ENCODE data around the gene RPS10. TPM values are rescaled to one million over a fixed set of nuclear protein-coding genes. Genes with fewer than 3 reads are reported as not detected.
A peak's percentile ranks its signal among the peaks of the same experiment; 100 is the strongest.

Gene RPS10
- polyA plus RNA-seq, 3 donors, result 645 to 2,603 (median 1,054) TPM

DNA sequence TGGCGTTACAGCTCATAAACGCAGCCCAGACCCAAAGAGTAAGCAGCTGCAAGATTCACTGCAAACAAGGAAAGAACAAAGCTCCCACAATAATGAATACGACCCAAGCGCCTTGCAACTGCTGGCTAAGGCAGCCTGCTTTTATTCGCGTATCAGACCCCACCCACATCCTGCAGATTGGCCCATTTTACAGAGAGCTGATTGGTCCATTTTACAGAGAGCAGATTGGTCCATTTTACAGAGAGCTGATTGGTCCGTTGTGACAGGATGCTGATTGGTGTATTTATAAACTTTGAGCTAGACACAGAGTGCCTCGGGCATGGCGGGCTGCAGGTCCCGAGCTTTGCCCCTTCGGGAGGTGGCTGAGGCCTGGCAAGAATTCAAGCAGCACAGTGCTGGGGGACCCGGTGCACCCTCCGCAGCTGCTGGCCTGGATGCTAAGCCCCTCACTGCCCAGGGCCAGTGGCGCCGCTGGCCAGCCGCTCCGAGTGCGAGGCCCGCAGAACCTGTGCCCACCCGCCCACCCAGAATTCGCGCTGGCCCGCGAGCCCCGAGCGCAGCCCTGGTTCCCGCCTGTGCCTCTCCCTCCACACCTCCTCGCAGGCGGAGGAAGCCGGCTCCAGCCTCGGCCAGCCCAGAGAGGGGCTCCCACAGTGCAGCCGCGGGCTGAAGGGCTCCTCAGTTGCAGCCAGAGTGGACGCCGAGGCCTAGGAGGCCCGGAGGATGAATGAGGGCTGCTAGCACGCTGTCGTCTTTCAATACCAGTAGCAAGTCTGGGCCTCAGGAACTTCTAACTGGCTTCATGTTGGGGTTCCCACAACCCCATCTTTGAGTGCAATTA lies 11.2 kb upstream of the RPS10 start:
- Histone ChIP-seq H3K27ac (ENCODE audit: low read depth in 1 of 2, low read length in 2 of 2) (no peak overlapping the region), H3K27me3 (ENCODE audit: control insufficient read depth in 2 of 2, insufficient read depth in 2 of 2, low read length in 2 of 2) (no peaks in the 10 kb centered on the region), H3K4me2 (replicated peaks; ENCODE audit: extremely low read depth, low read length, poor library complexity, severe bottlenecking) (no peak overlapping the region), H3K79me2 (ENCODE audit: insufficient read depth, low read length) (no peaks in the 10 kb centered on the region), H3K36me3 (replicated peaks in 1 of 2; ENCODE audit: control insufficient read depth in 1 of 2, insufficient read depth in 2 of 2, low read length in 2 of 2) (no peaks in the 10 kb centered on the region), H4K20me1 (ENCODE audit: insufficient read depth, low read length) (no peaks in the 10 kb centered on the region), H2AFZ (ENCODE audit: insufficient read depth, low read depth, low read length, poor library complexity, severe bottlenecking) (no peak overlapping the region), H3K9me3 (replicated peaks in 1 of 2; ENCODE audit: control insufficient read depth in 1 of 2, insufficient read depth in 1 of 2, low read length in 2 of 2) (peaks cover 0 to 4% of the 10 kb centered on the region in 2 donors), H3K4me3 (replicated peaks in 1 of 3; ENCODE audit: low read depth in 2 of 3, low read length in 3 of 3) (no peak overlapping the region), H3K9ac (ENCODE audit: insufficient read depth, low read length, poor library complexity, severe bottlenecking) (no peak overlapping the region), H3K4me1 (ENCODE audit: control insufficient read depth in 1 of 2, insufficient read depth in 2 of 2, low read length in 2 of 2) (no peaks in the 10 kb centered on the region)
- peaks cover 0 to 15% (median 4%) of the 10 kb centered on the region in 7 donors for H3K9me3 Mint-ChIP-seq
- no peak overlapping the region for H3K4me3 Mint-ChIP-seq
- 95% methylated on average over 17 of the region's 38 CpGs for WGBS (ENCODE audit: insufficient coverage)
- H3K36me3 Mint-ChIP-seq, result no peaks in the 10 kb centered on the region
- H3K4me1 Mint-ChIP-seq, result no peaks in the 10 kb centered on the region
- H3K27me3 Mint-ChIP-seq (ENCODE audit: low read depth in 3 of 3), result peaks cover under 1 to 5% (median 2%) of the 10 kb centered on the region in 3 donors
- TF ChIP-seq, protein P1, sequence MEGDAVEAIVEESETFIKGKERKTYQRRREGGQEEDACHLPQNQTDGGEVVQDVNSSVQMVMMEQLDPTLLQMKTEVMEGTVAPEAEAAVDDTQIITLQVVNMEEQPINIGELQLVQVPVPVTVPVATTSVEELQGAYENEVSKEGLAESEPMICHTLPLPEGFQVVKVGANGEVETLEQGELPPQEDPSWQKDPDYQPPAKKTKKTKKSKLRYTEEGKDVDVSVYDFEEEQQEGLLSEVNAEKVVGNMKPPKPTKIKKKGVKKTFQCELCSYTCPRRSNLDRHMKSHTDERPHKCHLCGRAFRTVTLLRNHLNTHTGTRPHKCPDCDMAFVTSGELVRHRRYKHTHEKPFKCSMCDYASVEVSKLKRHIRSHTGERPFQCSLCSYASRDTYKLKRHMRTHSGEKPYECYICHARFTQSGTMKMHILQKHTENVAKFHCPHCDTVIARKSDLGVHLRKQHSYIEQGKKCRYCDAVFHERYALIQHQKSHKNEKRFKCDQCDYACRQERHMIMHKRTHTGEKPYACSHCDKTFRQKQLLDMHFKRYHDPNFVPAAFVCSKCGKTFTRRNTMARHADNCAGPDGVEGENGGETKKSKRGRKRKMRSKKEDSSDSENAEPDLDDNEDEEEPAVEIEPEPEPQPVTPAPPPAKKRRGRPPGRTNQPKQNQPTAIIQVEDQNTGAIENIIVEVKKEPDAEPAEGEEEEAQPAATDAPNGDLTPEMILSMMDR (IDR thresholded peaks at IDR 0.05), result no peak
- intact Hi-C loops (cut with micrococcal nuclease), result no loop called here
- H3K27ac Mint-ChIP-seq, result peak overlapping the region in 1 of 7 donors; percentile 18
- DNase-seq, result no peak

DNA sequence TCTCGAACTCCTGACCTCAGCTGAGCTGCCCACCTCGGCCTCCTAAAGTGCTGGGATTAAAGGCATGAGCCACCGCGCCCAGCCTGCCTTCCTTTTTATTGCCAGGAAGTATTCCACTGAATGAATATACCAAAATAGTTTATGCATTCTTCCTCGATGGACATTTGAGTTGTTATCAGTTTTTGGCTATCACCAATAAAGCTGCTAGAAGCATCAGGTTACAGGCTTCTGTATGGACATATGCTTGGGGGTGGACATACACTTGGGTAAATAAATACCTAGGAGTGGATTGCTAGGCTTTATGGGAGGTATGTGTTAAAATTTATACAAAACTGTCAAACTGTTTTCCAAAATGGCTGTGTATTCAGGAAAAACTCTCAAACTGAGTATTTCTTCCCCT lies 10.0 kb upstream of the RPS10 start:
- Histone ChIP-seq H3K36me3 (replicated peaks in 1 of 2; ENCODE audit: control insufficient read depth in 1 of 2, insufficient read depth in 2 of 2, low read length in 2 of 2) (no peaks in the 10 kb centered on the region), H2AFZ (ENCODE audit: insufficient read depth, low read depth, low read length, poor library complexity, severe bottlenecking) (no peak overlapping the region), H3K9me3 (replicated peaks in 1 of 2; ENCODE audit: control insufficient read depth in 1 of 2, insufficient read depth in 1 of 2, low read length in 2 of 2) (peaks cover 0 to 5% of the 10 kb centered on the region in 2 donors), H3K27me3 (ENCODE audit: control insufficient read depth in 2 of 2, insufficient read depth in 2 of 2, low read length in 2 of 2) (no peaks in the 10 kb centered on the region), H3K9ac (ENCODE audit: insufficient read depth, low read length, poor library complexity, severe bottlenecking) (no peak overlapping the region), H3K4me2 (replicated peaks; ENCODE audit: extremely low read depth, low read length, poor library complexity, severe bottlenecking) (no peak overlapping the region), H3K27ac (ENCODE audit: low read depth in 1 of 2, low read length in 2 of 2) (no peak overlapping the region), H3K4me1 (ENCODE audit: control insufficient read depth in 1 of 2, insufficient read depth in 2 of 2, low read length in 2 of 2) (no peaks in the 10 kb centered on the region), H3K79me2 (ENCODE audit: insufficient read depth, low read length) (no peaks in the 10 kb centered on the region), H3K4me3 (replicated peaks in 1 of 3; ENCODE audit: low read depth in 2 of 3, low read length in 3 of 3) (no peak overlapping the region), H4K20me1 (ENCODE audit: insufficient read depth, low read length) (no peaks in the 10 kb centered on the region)
- Mint-ChIP-seq H3K9me3 (peaks cover under 1 to 15% (median 4%) of the 10 kb centered on the region in 7 donors), H3K4me3 (no peak overlapping the region), H3K27me3 (ENCODE audit: low read depth in 3 of 3) (peaks cover 0 to 6% (median 6%) of the 10 kb centered on the region in 3 donors), H3K4me1 (no peaks in the 10 kb centered on the region), H3K27ac (no peak overlapping the region), H3K36me3 (no peaks in the 10 kb centered on the region)
- TF ChIP-seq, protein P1 (IDR thresholded peaks at IDR 0.05), result no peak
- WGBS (ENCODE audit: insufficient coverage), result 100% methylated on average over 2 of the region's 5 CpGs
- intact Hi-C loops (cut with micrococcal nuclease), result no loop called here
- DNase-seq, result no peak

All from CD14-positive monocyte (primary cell).